Mammary epithelial cell (primary cell): ENCODE measurements around the gene MPP3.

ENCODE experiments used
- CTCF ChIP-seq, 2 donors: IDR thresholded peaks in 1 of 2; conservative IDR thresholded peaks in 1 of 2; 2 replicates each; pipeline ENCODE4 v1.5.1; 2011 to 2012; ENCODE audit warnings: inconsistent platforms in 2 of 2, low read length in 2 of 2, mild to moderate bottlenecking in 2 of 2, control low read depth in 1 of 2, low read depth in 1 of 2; ENCODE audit not compliant: insufficient read depth in 1 of 2; ENCODE audit errors: extremely low read depth in 1 of 2
- EZH2 ChIP-seq: IDR thresholded peaks from 2 replicates; pipeline ENCODE4 v1.6.1; 2012; ENCODE audit warnings: low read length, inconsistent platforms, borderline replicate concordance

GRCh38 chr17:43801844-43802243 lies 31.1 kb downstream of the MPP3 start:
- TF ChIP-seq CTCF (conservative IDR thresholded peaks at IDR 0.05 in 1 of 2, IDR thresholded peaks at IDR 0.05 in 1 of 2; ENCODE audit: extremely low read depth in 1 of 2, insufficient read depth in 1 of 2, low read depth in 1 of 2, low read length in 2 of 2) (no peak), EZH2 (no peak)
